Measurements from ENCODE around the gene EDC4. TPM values are rescaled to one million over a fixed set of nuclear protein-coding genes. Genes with fewer than 3 reads are reported as not detected.
A peak's percentile ranks its signal among the peaks of the same experiment; 100 is the strongest.

Gene EDC4
- total RNA-seq, 1 donor from 2014 or later, result 51.2 TPM

- Histone ChIP-seq H3K9me3 (no peaks in the 10 kb centered on the region), H3K27me3 (ENCODE audit: low read depth) (no peaks in the 10 kb centered on the region), H3K36me3 (no peaks in the 10 kb centered on the region), H3K27ac (peak overlapping the region; percentile 97), H3K4me1 (peaks cover 45% of the 10 kb centered on the region), H3K4me3 (peak overlapping the region; percentile 92)
- TF ChIP-seq CTCF (IDR thresholded peaks at IDR 0.05), result no peak
- ATAC-seq (no peak), DNase-seq (no peak)
- intact Hi-C loops (cut with DNase I), result no loop called here
These were observed 19.5 kb downstream of the EDC4 start for GRCh38 chr16:67892375-67892774.

GRCh38 chr16:67892899-67893742 lies 20.3 kb downstream of the EDC4 start, which contains the start of gene PSKH1:
Gene PSKH1 (plus strand): TSS chr16:67893254. CDS start chr16:67908750, 15,496 bp downstream.
- ATAC-seq, result peak; percentile 98 to 99
- Histone ChIP-seq H3K9me3 (no peaks in the 10 kb centered on the region), H3K4me3 (peak within 1 kb of the TSS; percentile 92), H3K36me3 (no peaks in the 10 kb centered on the region), H3K27me3 (ENCODE audit: low read depth) (no peaks in the 10 kb centered on the region), H3K27ac (peak within 1 kb of the TSS; percentile 97), H3K4me1 (peaks cover 53% of the 10 kb centered on the region)
- DNase-seq, result peak; percentile 97
- no peak for TF ChIP-seq CTCF (IDR thresholded peaks at IDR 0.05)
- intact Hi-C loops (cut with DNase I), result no loop called here

- peak overlapping the region; percentile 92 for H3K4me3 ChIP-seq
- DNase-seq (no peak), ATAC-seq (peak in 1 of 2 donors; percentile 1)
- no peaks in the 10 kb centered on the region for H3K27me3 ChIP-seq (ENCODE audit: low read depth)
- TF ChIP-seq CTCF (IDR thresholded peaks at IDR 0.05), result no peak
- H3K9me3 ChIP-seq, result no peaks in the 10 kb centered on the region
- intact Hi-C loops (cut with DNase I), result no loop called here
- H3K36me3 ChIP-seq, result no peaks in the 10 kb centered on the region
- H3K4me1 ChIP-seq, result peaks cover 60% of the 10 kb centered on the region
- peak overlapping the region; percentile 97 for H3K27ac ChIP-seq
These were observed 21.0 kb downstream of the EDC4 start for GRCh38 chr16:67893743-67894399.

- DNase-seq (no peak), ATAC-seq (peak in 1 of 2 donors; percentile 8)
- Histone ChIP-seq H3K36me3 (peaks cover 14% of the 10 kb centered on the region), H3K9me3 (no peaks in the 10 kb centered on the region), H3K27me3 (ENCODE audit: low read depth) (no peaks in the 10 kb centered on the region), H3K4me1 (peaks cover 63% of the 10 kb centered on the region), H3K27ac (peak overlapping the region; percentile 18), H3K4me3 (no peak overlapping the region)
- intact Hi-C loops (cut with DNase I), result no loop called here
- TF ChIP-seq CTCF (IDR thresholded peaks at IDR 0.05), result no peak
These were observed 24.4 kb downstream of the EDC4 start for GRCh38 chr16:67897231-67897630.

- Histone ChIP-seq H3K9me3 (no peaks in the 10 kb centered on the region), H3K27ac (no peak overlapping the region), H3K27me3 (ENCODE audit: low read depth) (no peaks in the 10 kb centered on the region), H3K36me3 (peaks cover 28% of the 10 kb centered on the region), H3K4me1 (peaks cover 26% of the 10 kb centered on the region), H3K4me3 (no peak overlapping the region)
- intact Hi-C loops (cut with DNase I), result no loop called here
- DNase-seq, result no peak
- TF ChIP-seq CTCF (IDR thresholded peaks at IDR 0.05), result no peak
- no peak for ATAC-seq
These were observed 28.9 kb downstream of the EDC4 start for GRCh38 chr16:67901734-67902133.

Data from lower lobe of right lung (tissue), 2 donors.